Endothelial cell of umbilical vein (primary cell): ENCODE data around the gene LRP1B. TPM values are rescaled to one million over a fixed set of nuclear protein-coding genes. Genes with fewer than 3 reads are reported as not detected.

ENCODE experiments used
- BruUV-seq: library from RNA; stranded (reverse); fragments of 400-500 nt; replicated peaks from 2 replicates; lab custom pipeline; 2021; lab: Mats Ljungman, UMichigan
- CTCF ChIA-PET: fragments of 300-600, 350-600 bp; sonication (Branson Sonifier 250); formaldehyde crosslinking; loops from one replicate; lab custom pipeline; 2021; ENCODE audit warnings: antibody characterized with exemption, inconsistent platforms; lab: Charles Lee
- POLR2A ChIA-PET: fragments of 300-600, 350-600 bp; sonication (Branson Sonifier 250); formaldehyde crosslinking; loops from one replicate; lab custom pipeline; 2021; ENCODE audit warnings: antibody characterized with exemption, inconsistent platforms; lab: Charles Lee
- DNase-seq: peaks from one replicate; pipeline ENCODE4 v3.0.0-alpha.2; 2011; ENCODE audit warnings: low read depth, low spot score
- FAIRE-seq: peaks from 2 replicates; lab custom pipeline; 2011; peaks lifted over from hg19 to GRCh38; lab: Jason Lieb, UNC
- H2AFZ ChIP-seq: 2 replicates; pipeline ENCODE4 v1.6.0; 2012; ENCODE audit warnings: low read depth, low read length, control low read depth, inconsistent platforms
- H3K27ac ChIP-seq: 2 replicates; pipeline ENCODE4 v1.5.1; 2011; ENCODE audit warnings: low read depth, mild to moderate bottlenecking, control low read depth, low read length, moderate library complexity; ENCODE audit not compliant: insufficient read depth
- H3K27me3 ChIP-seq, 2 experiments: 2 replicates each; pipeline versions ENCODE4 v1.6.0 to v1.6.1; 2011; ENCODE audit warnings: low read length in 2 of 2, mixed read lengths in 1 of 2; ENCODE audit not compliant: control insufficient read depth in 2 of 2, insufficient read depth in 2 of 2
- H3K36me3 ChIP-seq, 2 experiments: 2 replicates in 1 of 2; 3 replicates in 1 of 2; pipeline ENCODE4 v1.5.1; 2011; ENCODE audit warnings: low read length in 2 of 2, mild to moderate bottlenecking in 1 of 2, moderate library complexity in 1 of 2; ENCODE audit not compliant: control insufficient read depth in 2 of 2, insufficient read depth in 2 of 2; ENCODE audit errors: extremely low read depth in 1 of 2
- H3K4me1 ChIP-seq: 3 replicates; pipeline ENCODE4 v1.5.1; 2011; ENCODE audit warnings: mild to moderate bottlenecking, low read length; ENCODE audit not compliant: control insufficient read depth, insufficient read depth; ENCODE audit errors: extremely low read depth
- H3K4me2 ChIP-seq: 2 replicates; pipeline ENCODE4 v1.6.1; 2011; ENCODE audit warnings: low read length, control low read depth, mixed read lengths; ENCODE audit not compliant: insufficient read depth
- H3K4me3 ChIP-seq, 3 experiments: fragments of 200-600 bp in 1 of 3; sonication (generic), shearing (Covaris generic) in 1 of 3; replicated peaks in 1 of 3; 2 replicates each; pipeline ENCODE4 v1.5.1; 2011 to 2016; ENCODE audit warnings: control low read depth in 3 of 3, low read length in 3 of 3, mild to moderate bottlenecking in 2 of 3, inconsistent platforms in 1 of 3, low read depth in 1 of 3, moderate library complexity in 1 of 3; ENCODE audit not compliant: insufficient read depth in 1 of 3
- H3K79me2 ChIP-seq: 2 replicates; pipeline ENCODE4 v1.6.0; 2012; ENCODE audit warnings: low read length, inconsistent platforms; ENCODE audit not compliant: control insufficient read depth, insufficient read depth
- H3K9ac ChIP-seq: replicated peaks from 2 replicates; pipeline ENCODE3; 2011; ENCODE audit warnings: low read length, control low read depth; ENCODE audit not compliant: insufficient read depth; ENCODE audit errors: extremely low read depth
- H3K9me1 ChIP-seq: replicated peaks from 3 replicates; pipeline ENCODE4 v1.6.0; 2011; ENCODE audit warnings: mild to moderate bottlenecking, low read length; ENCODE audit not compliant: control insufficient read depth, insufficient read depth; ENCODE audit errors: extremely low read depth
- H3K9me3 ChIP-seq: replicated peaks from 2 replicates; pipeline ENCODE4 v1.5.1; 2012; ENCODE audit warnings: low read length, inconsistent platforms; ENCODE audit not compliant: control insufficient read depth, insufficient read depth
- H4K20me1 ChIP-seq: replicated peaks from 2 replicates; pipeline ENCODE3; 2011; ENCODE audit warnings: mild to moderate bottlenecking, low read length; ENCODE audit not compliant: control insufficient read depth, insufficient read depth; ENCODE audit errors: extremely low read depth
- CTCF ChIP-seq, 2 donors: IDR thresholded peaks; 1 replicate in 1 of 2; 2 replicates in 1 of 2; pipeline ENCODE4 v1.5.1; 2011; ENCODE audit warnings: low read length in 2 of 2, mild to moderate bottlenecking in 2 of 2, moderate library complexity in 2 of 2, control low read depth in 1 of 2, inconsistent platforms in 1 of 2, low read depth in 1 of 2; ENCODE audit not compliant: insufficient read depth in 1 of 2; ENCODE audit errors: extremely low read depth in 1 of 2
- EZH2 ChIP-seq: IDR thresholded peaks from 2 replicates; pipeline ENCODE4 v1.6.1; 2012; ENCODE audit warnings: borderline replicate concordance, low read depth, mild to moderate bottlenecking, moderate library complexity, low read length, inconsistent platforms; ENCODE audit not compliant: severe bottlenecking
- FOS ChIP-seq: IDR thresholded peaks from 2 replicates; pipeline ENCODE4 v1.6.1; 2011; ENCODE audit warnings: mild to moderate bottlenecking, low read length, moderate library complexity, borderline replicate concordance; ENCODE audit not compliant: insufficient read depth
- GATA2 ChIP-seq: IDR thresholded peaks from 2 replicates; pipeline ENCODE4 v1.7.0; 2011; ENCODE audit warnings: low read depth, mild to moderate bottlenecking, moderate library complexity, mixed read lengths, low read length; ENCODE audit not compliant: insufficient read length, insufficient read depth
- JUN ChIP-seq: IDR thresholded peaks from 2 replicates; pipeline ENCODE4 v1.6.1; 2011; ENCODE audit warnings: borderline replicate concordance, low read depth; ENCODE audit not compliant: insufficient read length, insufficient read depth
- MYC ChIP-seq: IDR thresholded peaks from one replicate; pipeline ENCODE4 v1.6.1; 2011; ENCODE audit warnings: mild to moderate bottlenecking, low read depth, low read length
- POLR2A ChIP-seq: IDR thresholded peaks from 2 replicates; pipeline ENCODE4 v1.6.1; 2012; ENCODE audit warnings: low read depth, mild to moderate bottlenecking, control low read depth, low read length
- POLR2AphosphoS5 ChIP-seq: IDR thresholded peaks from 2 replicates; pipeline ENCODE4 v1.6.1; 2012; ENCODE audit warnings: low read depth, mild to moderate bottlenecking, control low read depth, low read length, moderate library complexity; ENCODE audit not compliant: insufficient read depth
- dilution Hi-C: fragments of 300-500 bp; cut with MboI; formaldehyde crosslinking; loops from one replicate; pipeline ENCODE4 v1.15.0; 2019; ENCODE audit warnings: low sequenced_read_pairs; ENCODE audit not compliant: extremely low pct_ligation_motif_present
- intact Hi-C: fragments of 100-400 bp; cut with micrococcal nuclease; formaldehyde crosslinking; loops from one replicate; pipeline ENCODE4 v1.10.0; 2022
- polyA plus RNA-seq, 4 experiments: library from polyadenylated mRNA; depleted of rRNA in 3 of 4; stranded (reverse) in 3 of 4; unstranded in 1 of 4; fragments of >200 nt; gene quantifications; 2 replicates each; pipeline versions ENCODE4 v1.2.1 to v1.2.3, GENCODE V29; 2011 to 2012; ENCODE audit warnings: missing spikeins in 1 of 4
- total RNA-seq: library from RNA; stranded (reverse); gene quantifications from 2 replicates; pipeline ENCODE4 v1.2.3, GENCODE V29; 2021
- TF ChIP-seq, protein P1 (sequence below): IDR thresholded peaks from 2 replicates; pipeline ENCODE4 v1.6.1; 2011; ENCODE audit not compliant: insufficient read depth, insufficient read length

The LRP1B gene
- total and polyA plus RNA-seq, 2 donors (not counting 3 experiments of a cell fraction or from before 2014, with no cell fraction given): 0.03 to 0.07 TPM

- TF ChIP-seq, protein P1, sequence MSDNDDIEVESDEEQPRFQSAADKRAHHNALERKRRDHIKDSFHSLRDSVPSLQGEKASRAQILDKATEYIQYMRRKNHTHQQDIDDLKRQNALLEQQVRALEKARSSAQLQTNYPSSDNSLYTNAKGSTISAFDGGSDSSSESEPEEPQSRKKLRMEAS: no peak
- TF ChIP-seq GATA2 (no peak), EZH2 (no peak), FOS (no peak), POLR2AphosphoS5 (no peak), MYC (no peak), CTCF (IDR thresholded peaks at IDR 0.05; ENCODE audit: extremely low read depth in 1 of 2, insufficient read depth in 1 of 2, low read depth in 1 of 2, low read length in 2 of 2) (no peak), POLR2A (no peak), JUN (no peak)
These were observed 1530.7 kb downstream of the LRP1B start for GRCh38 chr2:140600116-140600515.

More at GRCh38 chr2:140600116-140600515, 1530.7 kb downstream of the LRP1B start:
- Histone ChIP-seq H3K4me3 (no peak overlapping the region), H3K4me2 (no peak overlapping the region), H3K27ac (no peak overlapping the region), H3K9ac (no peak overlapping the region), H3K27me3 (no peaks in the 10 kb centered on the region), H3K4me1 (no peaks in the 10 kb centered on the region), H3K9me3 (no peaks in the 10 kb centered on the region), H3K36me3 (no peaks in the 10 kb centered on the region), H3K9me1 (no peaks in the 10 kb centered on the region), H2AFZ (no peak overlapping the region), H3K79me2 (no peaks in the 10 kb centered on the region), H4K20me1 (no peaks in the 10 kb centered on the region)
- FAIRE-seq (no peak), DNase-seq (no peak)
- no TSS peak for BruUV-seq
- intact Hi-C loops (no loop called here), dilution Hi-C loops (no loop called here)
- CTCF ChIA-PET: interaction anchor here (1.0 to 1.6 kb wide), 6 partner anchors 11 to 33 kb away, joined by 3 to 5 read pairs (median 3); no protein-coding TSS in a partner anchor
- POLR2A ChIA-PET: no interaction called here
